ENCODE results near the gene AATK. TPM values are rescaled to one million over a fixed set of nuclear protein-coding genes. Genes with fewer than 3 reads are reported as not detected.

AATK gene
- total and polyA plus RNA-seq, 2 of the 4 experiments (the other 2 are of a cell fraction): under 0.01 to 0.21 TPM

DNA sequence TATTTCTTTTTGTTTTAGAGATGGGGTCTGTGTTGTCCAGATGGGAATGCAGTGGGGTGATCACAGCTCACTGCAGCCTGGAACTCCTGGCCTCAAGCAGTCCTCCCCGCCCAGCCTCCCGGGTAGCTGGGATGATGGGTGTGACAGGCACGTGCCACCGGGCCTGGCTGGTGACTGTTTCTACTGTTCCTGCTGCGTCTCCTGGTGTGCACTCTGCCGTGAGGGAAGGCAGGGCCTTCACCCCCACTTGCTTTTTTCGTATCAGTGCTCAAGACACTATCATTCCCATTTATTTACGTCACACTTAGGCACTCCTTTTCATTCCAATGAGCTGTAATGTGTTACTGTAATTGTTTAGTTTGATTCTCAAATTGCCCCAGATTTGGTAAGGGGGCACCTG is 26.0 kb downstream of the AATK start:
- Histone ChIP-seq H3K27me3 (ENCODE audit: control insufficient read depth, insufficient read depth, low read length) (peaks cover 8% of the 10 kb centered on the region; the same call in 1 of the 2 replicates), H3K36me3 (ENCODE audit: control insufficient read depth, insufficient read depth, low read length) (no peaks in the 10 kb centered on the region), H3K4me3 (ENCODE audit: insufficient read depth, low read depth, low read length) (no peak overlapping the region), H3K23ac (ENCODE audit: low read depth, low read length) (no peak overlapping the region), H3K14ac (replicated peaks; ENCODE audit: low read depth, low read length) (no peak overlapping the region), H3K18ac (ENCODE audit: low read depth, low read length) (no peak overlapping the region), H3K9me1 (ENCODE audit: insufficient read depth, low read length) (peaks cover 3% of the 10 kb centered on the region; the same call in 1 of the 2 replicates), H3K4me2 (ENCODE audit: low read depth, low read length) (no peak overlapping the region), H2AK9ac (replicated peaks; ENCODE audit: low read depth, low read length, poor library complexity) (no peak overlapping the region), H4K91ac (ENCODE audit: insufficient read depth, low read depth, low read length) (no peak overlapping the region), H3K9me3 (ENCODE audit: control insufficient read depth, insufficient read depth, low read length) (no peaks in the 10 kb centered on the region), H4K8ac (ENCODE audit: low read depth in 2 of 2, low read length in 2 of 2) (no peak overlapping the region), H2BK20ac (ENCODE audit: low read depth, low read length) (no peak overlapping the region), H3K27ac (ENCODE audit: insufficient read depth, low read length) (no peak overlapping the region), H2AFZ (replicated peaks; ENCODE audit: low read length, poor library complexity) (no peak overlapping the region), H2BK5ac (ENCODE audit: low read depth, low read length, poor library complexity, severe bottlenecking) (no peak overlapping the region), H3K4me1 (ENCODE audit: control insufficient read depth, insufficient read depth, low read length) (no peaks in the 10 kb centered on the region), H4K5ac (ENCODE audit: low read depth, low read length) (no peak overlapping the region), H4K20me1 (ENCODE audit: insufficient read depth, low read length) (no peaks in the 10 kb centered on the region), H3K79me1 (ENCODE audit: low read depth in 1 of 2, low read length in 2 of 2) (no peaks in the 10 kb centered on the region), H2BK15ac (ENCODE audit: low read depth, low read length) (no peak overlapping the region), H3K56ac (ENCODE audit: extremely low read depth, insufficient read depth, low read length) (no peak overlapping the region), H3K4ac (ENCODE audit: low read depth, low read length) (no peak overlapping the region), H3K9ac (ENCODE audit: low read depth, low read length) (no peak overlapping the region), H2AK5ac (ENCODE audit: low read depth, low read length) (no peak overlapping the region), H2BK120ac (ENCODE audit: low read depth, low read length) (no peak overlapping the region)
- CTCF ChIA-PET: no interaction called here
- POLR2A ChIA-PET (ENCODE audit: unreplicated experiment): no interaction called here
- in situ Hi-C loops (cut with MboI; ENCODE audit: low sequenced_read_pairs): no loop called here
- DNase-seq: no peak
- no peak for ATAC-seq (ENCODE audit: low read depth)
- intact Hi-C loops (cut with micrococcal nuclease): loop anchor here (5.0 kb wide), 1 partner anchor 82 kb away; the partner anchor contains the start of gene CEP131
- WGBS, 2 experiments (ENCODE audit: extremely low coverage in 2 of 2, insufficient read length in 1 of 2): 100% methylated on average over 2 of the region's 8 CpGs; no CpG with 5 or more reads in 1 of the 2 experiments
- dilution Hi-C loops (cut with HindIII; ENCODE audit: low sequenced_read_pairs, unreplicated experiment): no loop called here
- no TSS peak for BruUV-seq (replicated peaks)
- TF ChIP-seq ELK1 (IDR thresholded peaks at IDR 0.05; ENCODE audit: borderline replicate concordance, low read depth, low read length): no peak
- no peak for TF ChIP-seq CTCF (conservative IDR thresholded peaks at IDR 0.05; ENCODE audit: low read depth, low read length)
- no peak for TF ChIP-seq CEBPB (IDR thresholded peaks at IDR 0.05; ENCODE audit: low read depth, low read length)
- TF ChIP-seq USF2 (IDR thresholded peaks at IDR 0.05; ENCODE audit: low read depth, low read length): no peak
- no peak for TF ChIP-seq RCOR1 (IDR thresholded peaks at IDR 0.05; ENCODE audit: insufficient replicate concordance, low read length)
- TF ChIP-seq BHLHE40 (IDR thresholded peaks at IDR 0.05; ENCODE audit: low read depth, low read length): no peak
- TF ChIP-seq POLR2A (IDR thresholded peaks at IDR 0.05; ENCODE audit: low read depth, low read length): no peak
- TF ChIP-seq FOS (IDR thresholded peaks at IDR 0.05; ENCODE audit: low read depth, low read length): no peak
- TF ChIP-seq CHD1 (IDR thresholded peaks at IDR 0.05; ENCODE audit: low read depth, low read length): no peak
- TF ChIP-seq MAZ (IDR thresholded peaks at IDR 0.05; ENCODE audit: borderline replicate concordance, low read depth, low read length): no peak
- no peak for TF ChIP-seq NFE2L2 (IDR thresholded peaks at IDR 0.05; ENCODE audit: low read depth, low read length)
- no peak for TF ChIP-seq SMC3 (IDR thresholded peaks at IDR 0.05; ENCODE audit: low read depth, low read length)
- TF ChIP-seq MXI1 (IDR thresholded peaks at IDR 0.05; ENCODE audit: borderline replicate concordance, low read depth, low read length): no peak
- TF ChIP-seq MAFK (IDR thresholded peaks at IDR 0.05; ENCODE audit: low read depth, low read length): no peak
- no peak for TF ChIP-seq RFX5 (IDR thresholded peaks at IDR 0.05; ENCODE audit: low read depth, low read length)

All from IMR-90 (cell line).